Stimulated activated CD4-positive, alpha-beta T cell treated with anti-CD3 and anti-CD28 coated beads, Interleukin-15, amount 100 ng/mL, for 48 hours (primary cell): ENCODE results near the gene TMCO6.

Source experiments
- DNase-seq, 2 donors: peaks; one replicate each; pipeline ENCODE4 v3.0.0-alpha.2; 2020; ENCODE audit warnings: low read depth in 2 of 2

Gene TMCO6

GRCh38 chr5:140673187-140673976 lies 34.1 kb downstream of the TMCO6 start, which contains the start of gene DND1:
DND1 (minus strand) TSS chr5:140673576; CDS start chr5:140673542, 34 bp downstream.
- no peak for DNase-seq

- no peak for DNase-seq
These were observed 35.0 kb downstream of the TMCO6 start for GRCh38 chr5:140674211-140674610.

DNA sequence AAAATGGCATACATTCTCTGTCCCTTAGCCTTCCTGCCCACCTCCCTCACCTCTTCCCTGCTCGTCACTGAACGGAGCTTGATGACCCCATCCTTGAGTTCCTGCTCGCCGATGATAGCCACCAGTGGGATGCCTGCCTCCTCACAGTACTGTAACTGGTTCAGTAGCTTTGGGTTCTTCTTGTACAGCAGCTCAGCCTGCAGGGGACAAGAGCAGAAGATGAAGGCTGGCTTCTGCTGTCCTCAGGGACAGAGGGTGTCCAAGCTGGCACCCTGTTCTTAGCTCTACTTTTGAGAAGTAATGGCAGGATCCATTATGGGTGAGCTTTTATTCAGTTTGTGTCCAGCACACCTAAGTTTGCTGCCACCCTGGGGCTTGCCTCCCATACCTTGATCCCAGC lies 35.4 kb downstream of the TMCO6 start:
- no peak for DNase-seq

GRCh38 chr5:140677947-140678346 lies 38.7 kb downstream of the TMCO6 start:
- no peak for DNase-seq

DNA sequence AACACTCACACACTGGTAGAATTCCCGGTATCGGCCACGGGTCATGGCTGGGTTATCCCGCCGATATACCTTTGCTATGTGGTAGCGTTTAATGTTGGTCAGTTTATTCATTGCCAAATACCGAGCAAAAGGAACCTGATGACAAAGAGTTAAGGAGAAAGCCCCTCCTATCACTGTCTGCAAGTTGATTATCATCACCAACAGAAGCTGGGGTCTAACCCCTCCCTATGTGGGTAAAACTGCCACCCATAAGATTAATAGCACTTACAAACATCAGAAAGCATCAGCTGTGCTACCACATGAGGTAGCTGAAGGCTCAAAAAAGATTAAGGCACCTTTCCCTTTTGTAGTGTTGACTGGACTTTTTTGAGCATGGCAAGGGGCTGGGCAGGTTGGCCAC lies 39.7 kb downstream of the TMCO6 start:
- no peak for DNase-seq

DNA sequence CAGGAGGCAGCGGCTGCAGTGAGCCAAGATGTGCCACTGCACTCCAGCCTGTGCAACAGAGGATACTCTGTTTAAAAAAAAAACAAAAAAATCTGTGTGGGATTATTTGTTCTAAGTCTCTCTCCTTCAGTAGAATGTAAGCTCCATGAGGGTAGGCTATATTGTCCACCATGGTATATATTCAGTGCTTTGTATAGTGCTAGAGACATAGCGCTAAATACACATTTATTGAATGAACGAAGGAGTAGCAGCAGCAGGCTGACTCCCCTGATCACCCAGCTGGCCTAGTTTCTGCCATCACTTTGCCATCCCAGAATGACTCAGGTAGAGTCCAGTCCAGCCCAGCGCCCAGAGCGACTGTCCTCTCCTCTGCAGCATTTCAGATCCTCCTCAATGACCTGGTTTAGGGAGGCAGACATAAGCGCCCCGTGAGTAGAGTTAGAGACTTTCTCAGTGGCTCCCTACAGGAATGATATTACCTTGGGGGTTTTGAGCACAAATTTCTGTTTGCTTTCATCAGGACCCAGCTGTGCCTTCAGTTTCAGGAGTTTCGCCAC lies 51.2 kb downstream of the TMCO6 start:
- no peak for DNase-seq

DNA sequence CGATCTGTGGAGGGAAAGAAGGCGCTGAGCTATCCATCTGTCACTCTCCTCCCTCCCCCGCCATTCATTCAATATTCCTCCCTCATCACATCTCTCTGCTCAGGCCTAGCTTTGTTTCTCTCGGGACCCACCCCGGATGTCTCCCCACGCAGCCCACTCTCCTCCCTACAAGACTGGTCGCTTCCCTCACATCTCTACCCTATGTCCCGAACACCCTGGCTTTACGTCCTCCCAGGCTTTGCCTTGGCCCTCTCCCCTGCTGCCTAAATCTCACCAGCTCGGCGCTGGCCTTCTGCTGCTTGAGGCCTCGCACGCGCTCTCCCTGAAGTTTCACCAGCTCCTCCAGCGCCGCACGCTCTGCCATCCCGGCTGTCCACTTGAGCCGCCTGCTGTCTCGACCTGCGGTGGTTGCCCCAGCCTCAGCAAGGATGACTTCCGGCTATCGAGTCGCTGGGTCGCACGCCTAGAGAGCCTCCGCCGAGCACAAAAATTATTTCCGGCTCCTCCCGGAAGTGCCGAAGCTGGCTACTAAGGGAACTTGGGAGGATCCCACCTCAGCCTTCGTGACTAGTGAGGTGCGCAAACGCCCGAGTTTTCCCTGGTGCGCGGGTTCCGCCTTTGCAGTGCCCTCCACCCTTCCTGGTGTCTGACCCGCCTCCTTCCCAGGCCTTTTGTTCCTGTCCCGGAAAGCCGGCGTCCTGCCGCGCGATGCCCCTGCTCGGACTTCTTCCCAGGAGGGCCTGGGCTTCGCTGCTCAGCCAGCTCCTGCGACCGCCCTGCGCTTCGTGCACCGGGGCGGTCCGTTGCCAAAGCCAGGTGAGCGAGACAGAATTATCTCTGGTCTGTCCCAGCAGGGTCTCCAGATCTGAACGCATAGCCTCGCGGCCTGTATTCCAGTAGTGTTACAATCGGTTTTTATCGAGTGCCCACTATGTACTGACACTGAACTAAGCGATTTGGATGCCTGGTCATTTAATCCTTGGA lies 52.0 kb downstream of the TMCO6 start, which contains the start of the genes HARS1 and HARS2:
Gene HARS1 (minus strand): TSS at position 430 of the 984 bp plus-strand sequence. CDS start 66 bp downstream, at position 364.
Gene HARS2 (plus strand): TSS at position 515 of the 984 bp plus-strand sequence. CDS start 194 bp downstream, at position 709.
- peak; percentile 76 to 82 for DNase-seq

DNA sequence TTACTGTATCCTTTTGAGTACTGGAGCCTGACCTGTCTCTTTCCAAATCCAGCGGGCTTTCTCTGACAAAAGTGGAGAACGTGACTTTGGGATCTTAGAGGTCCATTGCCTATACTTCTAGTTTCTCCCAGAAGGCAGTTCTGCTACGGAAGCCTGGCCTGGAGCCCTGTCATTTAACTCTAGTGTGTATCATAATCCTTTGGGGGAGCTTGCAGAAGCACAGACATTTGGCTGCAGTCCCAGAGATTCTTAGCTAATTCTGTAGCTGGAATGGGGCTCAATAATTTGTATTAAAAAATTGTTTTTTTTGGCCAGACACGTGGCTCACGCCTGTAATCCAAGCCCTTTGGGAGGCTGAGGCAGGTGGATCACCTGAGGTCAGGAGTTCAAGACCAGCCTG lies 55.0 kb downstream of the TMCO6 start:
- no peak for DNase-seq
